CD4-positive, alpha-beta T cell treated with Interleukin-10 for 1 hour (primary cell): ENCODE results near the gene KIF19.
A peak's percentile ranks its signal among the peaks of the same experiment; 100 is the strongest.
"Not testable (repeated sequence)": the region's sequence is repeated elsewhere in the genome, so short reads cannot be mapped to it uniquely, and the experiment has no call there.

ENCODE experiments used
- DNase-seq: peaks from one replicate; pipeline ENCODE4 v3.0.0-alpha.2; 2020

The KIF19 gene

GRCh38 chr17:74325743-74326379 is at the start of gene KIF19:
KIF19 (plus strand) TSS chr17:74326226; CDS start chr17:74326350, 124 bp downstream.
- peak; percentile 66 for DNase-seq

- no peak for DNase-seq
These were observed 49.5 kb upstream of the KIF19 start for GRCh38 chr17:74276541-74277009.

GRCh38 chr17:74277935-74278334 is 48.1 kb upstream of the KIF19 start:
- no peak for DNase-seq

- DNase-seq, result not testable (repeated sequence)
These were observed 46.4 kb upstream of the KIF19 start for GRCh38 chr17:74279617-74280016.

- DNase-seq, result peak; percentile 81
These were observed 45.9 kb upstream of the KIF19 start for GRCh38 chr17:74280093-74280513.

- no peak for DNase-seq
These were observed 44.2 kb upstream of the KIF19 start for GRCh38 chr17:74281799-74282198.

GRCh38 chr17:74282274-74282586 is 43.8 kb upstream of the KIF19 start:
- not testable (repeated sequence) for DNase-seq

GRCh38 chr17:74282587-74283370 is 43.2 kb upstream of the KIF19 start:
- DNase-seq, result peak; percentile 75

- no peak for DNase-seq
These were observed 42.7 kb upstream of the KIF19 start for GRCh38 chr17:74283371-74283673.

GRCh38 chr17:74287031-74287602 is 38.9 kb upstream of the KIF19 start:
- no peak for DNase-seq

GRCh38 chr17:74288785-74289184 is 37.2 kb upstream of the KIF19 start:
- no peak for DNase-seq

GRCh38 chr17:74289688-74290087 is 36.3 kb upstream of the KIF19 start:
- DNase-seq, result no peak

- DNase-seq, result no peak
These were observed 35.7 kb upstream of the KIF19 start for GRCh38 chr17:74290340-74290739.

- no peak for DNase-seq
These were observed 33.5 kb upstream of the KIF19 start for GRCh38 chr17:74292495-74292894.

- DNase-seq, result no peak
These were observed 30.1 kb upstream of the KIF19 start for GRCh38 chr17:74295625-74296547.

GRCh38 chr17:74296548-74296936 is 29.5 kb upstream of the KIF19 start:
- peak; percentile 61 for DNase-seq

GRCh38 chr17:74297941-74298340 is 28.1 kb upstream of the KIF19 start:
- DNase-seq, result no peak

GRCh38 chr17:74298778-74299177 is 27.2 kb upstream of the KIF19 start:
- DNase-seq, result no peak

- DNase-seq, result no peak
These were observed 26.6 kb upstream of the KIF19 start for GRCh38 chr17:74299226-74300009.

- no peak for DNase-seq
These were observed 22.7 kb upstream of the KIF19 start for GRCh38 chr17:74303305-74303704.

- DNase-seq, result no peak
These were observed 21.8 kb upstream of the KIF19 start for GRCh38 chr17:74304184-74304583.
